ENCODE results near the gene LCN1.

The LCN1 gene

GRCh38 chr9:135574331-135574730, 53.1 kb downstream of the LCN1 start:
- no peak for DNase-seq

- no peak for DNase-seq
These were observed 53.7 kb downstream of the LCN1 start for GRCh38 chr9:135574943-135575342.

Measured in NCI-H2029 treated with DMSO at 0.1 percent for 48 hours (cell line).